GM21390 (cell line): Measurements from ENCODE around the gene TSSK3.
"Not testable (repeated sequence)": the region's sequence is repeated elsewhere in the genome, so short reads cannot be mapped to it uniquely, and the experiment has no call there.

ENCODE experiments used
- ATAC-seq: cut with Tn5 transposase; IDR thresholded peaks from one replicate; pipeline ENCODE4 v1.9.1; 2021; ENCODE audit not compliant: unreplicated experiment

TSSK3 gene

DNA sequence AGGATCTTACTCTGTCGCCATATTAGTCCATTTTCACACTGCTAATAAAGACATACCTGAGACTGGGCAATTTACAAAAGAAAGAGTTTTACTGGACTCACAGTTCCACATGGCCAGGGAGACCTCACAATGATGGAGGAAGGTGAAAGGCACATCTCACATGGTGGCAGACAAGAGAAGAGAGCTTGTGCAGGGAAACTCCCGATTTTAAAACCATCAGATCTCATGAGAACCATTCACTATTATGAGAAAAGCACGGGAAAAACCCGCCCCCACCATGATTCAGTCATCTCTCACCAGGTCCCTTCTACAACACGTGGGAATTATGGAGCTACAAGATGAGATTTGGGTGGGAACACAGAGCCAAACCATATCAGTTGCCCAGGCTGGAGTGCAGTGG, 34.2 kb downstream of the TSSK3 start:
- not testable (repeated sequence) for ATAC-seq

- no peak for ATAC-seq
Observed at GRCh38 chr1:32398401-32398800, 36.1 kb downstream of the TSSK3 start.

GRCh38 chr1:32399843-32400242, 37.5 kb downstream of the TSSK3 start:
- no peak for ATAC-seq

DNA sequence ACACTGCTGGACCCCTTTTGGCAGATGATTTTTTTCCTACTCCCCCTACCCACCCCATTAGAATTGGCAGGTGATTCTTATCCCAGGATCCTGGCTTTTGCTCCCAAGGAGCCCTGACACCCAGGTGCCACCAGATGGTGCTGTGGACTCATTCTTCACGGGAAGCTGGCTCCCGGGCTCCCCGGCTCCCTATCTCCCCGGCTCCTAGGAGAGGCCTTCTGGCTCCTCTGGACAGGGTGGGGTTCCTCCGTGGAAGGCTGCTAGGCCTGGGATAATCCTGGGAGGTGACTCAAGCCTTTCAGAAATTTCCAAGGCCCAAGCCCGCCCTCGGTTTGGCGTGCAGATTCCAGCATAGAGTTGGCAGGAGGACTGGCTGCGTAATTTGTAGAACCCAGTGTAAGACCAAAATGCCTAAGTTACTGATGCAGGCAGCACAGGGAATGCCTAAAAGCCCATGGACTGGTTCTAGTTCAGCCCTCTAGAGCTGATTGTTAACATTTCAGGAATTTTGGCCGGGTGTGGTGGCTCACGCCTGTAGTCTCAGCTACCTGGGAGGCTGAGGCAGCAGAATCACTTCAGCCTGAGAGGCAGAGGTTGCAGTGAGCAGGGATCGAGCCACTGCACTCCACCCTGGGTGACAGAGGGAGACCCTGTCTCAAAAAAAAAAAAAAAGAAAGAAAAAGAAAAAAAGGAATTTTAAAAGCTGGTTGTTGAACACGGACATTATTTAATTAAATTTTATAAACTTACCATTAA, 38.7 kb downstream of the TSSK3 start:
- no peak for ATAC-seq

GRCh38 chr1:32404946-32405345, 42.6 kb downstream of the TSSK3 start:
- ATAC-seq = no peak

DNA sequence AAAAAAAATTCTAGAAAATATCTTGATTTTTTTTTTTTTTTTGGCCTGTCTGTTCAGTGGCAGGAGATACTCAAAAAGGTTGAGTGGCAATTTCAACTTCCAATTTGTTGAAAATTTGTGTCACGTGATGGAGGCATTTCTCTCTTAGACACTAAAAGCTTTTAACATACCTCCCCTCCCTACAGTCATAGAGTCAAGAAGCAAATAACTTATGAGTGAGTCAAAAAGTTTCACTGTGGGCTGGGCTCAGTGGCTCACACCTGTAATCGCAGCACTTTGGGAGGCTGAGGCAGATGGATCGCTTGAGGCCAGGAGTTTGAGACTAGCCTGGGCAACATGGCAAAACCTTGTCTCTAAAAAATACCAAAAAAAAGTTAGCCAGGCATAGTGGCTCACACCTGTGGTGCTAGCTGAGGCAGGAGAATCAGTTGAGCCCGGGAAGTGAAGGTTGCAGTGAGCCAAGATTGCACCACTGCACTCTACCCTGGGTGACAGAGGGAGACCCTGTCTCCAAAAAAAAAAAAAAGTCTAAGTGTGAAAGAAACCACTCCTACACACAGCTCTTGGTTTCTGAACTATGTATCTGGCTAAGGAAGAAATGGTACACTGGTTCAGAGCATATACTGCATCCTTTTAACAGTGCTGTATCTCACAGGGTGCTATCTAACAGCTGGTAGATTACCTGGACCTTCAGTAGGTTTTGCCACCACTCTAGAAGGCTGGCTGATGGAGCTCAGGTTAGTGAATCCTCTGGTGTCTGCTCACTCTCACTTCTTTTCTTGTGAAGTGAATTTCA, 43.5 kb downstream of the TSSK3 start:
- ATAC-seq = no peak

- no peak for ATAC-seq
Observed at GRCh38 chr1:32406629-32407111, 44.3 kb downstream of the TSSK3 start.

DNA sequence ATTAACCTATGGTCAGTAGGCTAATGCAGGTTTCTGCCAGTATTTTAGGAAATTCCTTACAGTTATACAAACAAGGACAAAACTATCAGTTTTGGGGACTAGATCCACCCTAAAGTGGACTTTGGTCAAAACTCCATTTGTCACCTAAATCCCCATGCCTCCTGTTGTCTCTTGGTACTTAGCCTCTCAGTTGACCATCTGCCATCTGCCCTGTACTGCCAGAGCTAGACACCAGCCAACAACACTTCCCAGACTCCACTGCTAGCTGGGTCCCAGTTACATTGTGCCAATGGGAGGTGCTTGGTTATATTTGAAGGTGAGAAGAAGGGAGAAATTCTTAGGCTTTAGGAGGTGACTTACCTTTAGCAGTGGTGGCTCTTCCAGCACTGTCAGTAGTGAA, 48.9 kb downstream of the TSSK3 start:
- no peak for ATAC-seq

DNA sequence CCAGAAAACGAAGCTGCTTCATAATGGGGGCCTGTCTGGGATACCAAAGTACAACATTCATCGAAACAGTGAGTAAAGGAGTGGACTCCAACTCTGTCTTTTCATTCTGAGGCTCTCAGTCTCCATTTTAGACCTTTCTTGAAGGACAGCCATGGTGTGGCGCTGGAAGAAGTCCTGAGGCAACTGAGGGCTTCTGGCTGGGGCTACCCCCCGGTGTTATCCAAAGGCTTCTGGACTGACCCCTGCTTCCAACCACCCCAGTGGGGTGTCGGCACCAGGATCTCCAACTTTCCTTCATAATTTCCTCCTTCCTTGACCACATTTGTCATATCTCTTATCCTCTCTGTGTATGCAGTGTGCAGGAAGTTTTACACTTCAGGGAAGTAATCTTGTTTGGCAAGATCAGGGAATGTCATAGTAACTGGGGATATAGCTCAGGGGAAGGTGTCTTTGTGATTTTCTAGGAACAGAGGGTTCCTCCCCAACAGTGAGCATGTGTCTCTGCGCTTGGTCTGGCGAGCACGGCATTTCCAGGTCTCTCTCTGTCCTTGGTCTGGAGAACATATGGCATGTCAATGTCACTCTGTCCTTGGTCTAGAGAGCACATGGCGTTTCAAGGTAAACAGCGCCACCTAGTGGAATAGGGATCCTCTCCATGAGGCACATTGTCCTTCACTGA, 51.3 kb downstream of the TSSK3 start:
- no peak for ATAC-seq
